MM.1S (cell line): ENCODE data around the gene RABIF.

Experiments
- EZH2 ChIP-seq: fragments of 300-600 bp; sonication (generic); optimal IDR thresholded peaks from 2 replicates; pipeline ENCODE3; 2017; ENCODE audit warnings: low read depth, mild to moderate bottlenecking, antibody characterized with exemption, low read length, mixed read lengths
- TF ChIP-seq, protein P1 (sequence below): fragments of 300-600 bp; sonication (generic); IDR thresholded peaks from 2 replicates; pipeline ENCODE4 v1.5.1; 2016; ENCODE audit warnings: antibody characterized with exemption, low read length, mixed read lengths

GRCh38 chr1:202857136-202857610 is 31.8 kb downstream of the RABIF start:
- TF ChIP-seq, protein P1, sequence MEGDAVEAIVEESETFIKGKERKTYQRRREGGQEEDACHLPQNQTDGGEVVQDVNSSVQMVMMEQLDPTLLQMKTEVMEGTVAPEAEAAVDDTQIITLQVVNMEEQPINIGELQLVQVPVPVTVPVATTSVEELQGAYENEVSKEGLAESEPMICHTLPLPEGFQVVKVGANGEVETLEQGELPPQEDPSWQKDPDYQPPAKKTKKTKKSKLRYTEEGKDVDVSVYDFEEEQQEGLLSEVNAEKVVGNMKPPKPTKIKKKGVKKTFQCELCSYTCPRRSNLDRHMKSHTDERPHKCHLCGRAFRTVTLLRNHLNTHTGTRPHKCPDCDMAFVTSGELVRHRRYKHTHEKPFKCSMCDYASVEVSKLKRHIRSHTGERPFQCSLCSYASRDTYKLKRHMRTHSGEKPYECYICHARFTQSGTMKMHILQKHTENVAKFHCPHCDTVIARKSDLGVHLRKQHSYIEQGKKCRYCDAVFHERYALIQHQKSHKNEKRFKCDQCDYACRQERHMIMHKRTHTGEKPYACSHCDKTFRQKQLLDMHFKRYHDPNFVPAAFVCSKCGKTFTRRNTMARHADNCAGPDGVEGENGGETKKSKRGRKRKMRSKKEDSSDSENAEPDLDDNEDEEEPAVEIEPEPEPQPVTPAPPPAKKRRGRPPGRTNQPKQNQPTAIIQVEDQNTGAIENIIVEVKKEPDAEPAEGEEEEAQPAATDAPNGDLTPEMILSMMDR, result no peak
- no peak for TF ChIP-seq EZH2
